RKO (cell line): ENCODE measurements around the gene CASTOR1.
A peak's percentile ranks its signal among the peaks of the same experiment; 100 is the strongest.

Experiments
- DNase-seq: peaks from one replicate; pipeline ENCODE4 v3.0.0-alpha.2; 2016; ENCODE audit warnings: low spot score

Gene CASTOR1

DNA sequence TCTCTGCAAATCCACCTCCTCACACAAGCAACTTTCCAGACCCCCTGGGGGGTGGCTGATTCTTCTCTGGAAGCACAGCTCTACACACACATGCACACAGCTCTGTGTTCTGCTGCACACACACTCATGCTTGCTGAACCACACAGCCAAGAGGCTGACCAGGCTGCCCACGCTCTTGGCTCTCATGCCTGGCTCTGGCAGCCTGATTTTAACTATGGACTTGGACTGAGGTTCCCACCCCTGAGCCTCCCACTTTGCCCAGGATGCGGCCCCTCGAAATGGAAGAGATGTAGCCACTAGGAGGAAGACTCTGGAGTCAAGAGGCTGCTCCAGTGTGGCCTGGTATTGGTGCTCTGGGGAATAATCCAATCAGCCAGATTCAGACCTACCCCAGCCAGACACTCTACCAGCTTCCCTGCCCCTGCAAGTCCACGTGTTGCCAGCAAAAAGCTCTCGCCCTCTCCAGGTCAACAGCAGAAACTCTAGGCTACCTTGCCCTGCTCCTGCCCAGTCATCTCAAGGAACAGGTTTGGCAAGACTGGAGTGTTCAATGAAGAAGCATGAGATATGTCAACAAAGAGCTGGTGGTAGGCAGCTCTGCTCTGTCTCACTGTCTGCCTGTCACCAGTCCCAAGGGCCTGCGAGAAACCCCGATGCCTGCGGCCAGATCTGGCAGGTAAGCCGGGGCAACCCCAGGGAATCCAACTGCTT lies 8.8 kb upstream of the CASTOR1 start:
- DNase-seq, result no peak

- no peak for DNase-seq
These were observed 8.1 kb upstream of the CASTOR1 start for GRCh38 chr22:30297276-30297990.

- no peak for DNase-seq
These were observed 7.5 kb upstream of the CASTOR1 start for GRCh38 chr22:30296833-30297232.

DNA sequence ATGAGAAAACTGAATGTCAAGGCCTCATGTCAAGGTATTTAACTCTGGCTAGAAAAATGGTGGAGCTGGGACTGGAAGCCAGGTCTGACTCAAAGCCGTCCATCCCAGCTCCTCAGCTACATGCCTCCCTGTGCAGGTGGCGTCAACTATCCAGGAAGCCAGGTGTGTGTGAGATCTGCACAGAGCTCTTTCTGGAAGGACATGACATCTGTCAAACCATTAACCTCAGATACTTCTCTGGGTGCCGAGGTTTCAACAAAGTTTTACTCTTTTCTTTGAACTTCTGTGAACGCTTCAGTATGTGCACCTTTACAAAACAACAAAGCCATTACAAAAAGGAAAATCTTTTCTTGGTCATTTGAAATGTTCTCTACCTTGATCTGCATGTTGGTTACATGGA lies 7.0 kb upstream of the CASTOR1 start:
- no peak for DNase-seq

DNA sequence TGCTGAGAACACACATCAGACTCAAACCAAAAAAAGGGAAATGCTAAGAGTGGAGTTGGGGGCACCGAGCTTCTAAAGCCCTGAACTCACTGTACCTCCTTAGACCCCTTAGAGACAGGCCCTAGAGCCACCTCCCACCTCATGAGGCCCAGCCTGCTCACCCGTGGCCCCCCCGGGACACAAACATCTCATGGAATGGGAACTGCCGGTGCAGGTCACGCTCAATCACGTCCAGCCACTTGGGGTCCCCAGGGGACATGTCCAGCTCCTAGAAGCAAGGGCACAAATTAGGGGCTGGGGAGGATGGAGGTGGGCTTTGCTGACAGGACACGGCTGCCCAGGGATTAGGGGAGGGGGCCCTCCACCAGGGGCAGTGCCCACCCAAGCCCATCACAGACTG lies 6.3 kb upstream of the CASTOR1 start:
- DNase-seq, result no peak

DNA sequence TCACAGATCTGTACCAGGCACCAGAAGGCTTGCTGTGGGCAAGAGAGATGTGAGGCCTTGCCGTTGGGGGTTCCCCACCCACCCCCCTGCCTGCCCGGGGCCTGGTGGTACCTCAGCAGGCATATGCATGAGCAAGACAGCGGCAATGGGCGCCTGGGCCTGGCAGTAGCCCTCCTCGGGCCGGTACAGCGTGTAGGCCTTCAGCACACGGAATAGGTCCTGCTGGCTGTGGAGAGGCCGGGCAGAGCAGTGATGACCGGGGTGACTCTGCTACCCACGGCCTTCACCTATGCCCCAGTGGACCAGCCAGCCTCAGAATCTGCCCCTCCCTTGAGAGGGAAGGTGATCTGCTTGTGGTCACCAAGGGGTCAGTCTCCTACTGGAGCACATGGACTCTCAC lies 5.5 kb upstream of the CASTOR1 start:
- no peak for DNase-seq

- no peak for DNase-seq
These were observed 4.8 kb upstream of the CASTOR1 start for GRCh38 chr22:30294066-30294465.

DNA sequence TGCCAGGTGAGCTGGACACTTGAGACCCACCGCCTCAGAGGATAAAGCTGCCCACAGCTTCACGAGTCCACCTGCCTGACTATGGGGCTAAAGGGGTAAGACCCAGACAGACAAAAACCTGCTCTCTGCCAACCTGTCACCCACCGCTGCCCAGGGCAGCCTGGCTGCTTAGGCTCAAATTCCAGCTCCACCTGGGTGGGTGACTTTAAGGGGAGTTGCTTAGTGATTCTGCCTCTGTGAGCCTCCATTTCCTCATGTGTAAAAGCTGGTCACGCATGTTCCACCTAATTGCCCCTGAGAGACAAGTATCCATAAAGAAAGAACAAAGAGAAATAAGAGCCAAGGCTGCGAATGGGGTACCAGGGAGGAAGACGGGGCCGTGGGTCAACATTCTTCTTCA lies 3.7 kb upstream of the CASTOR1 start:
- DNase-seq, result no peak

GRCh38 chr22:30292069-30292970 lies 3.0 kb upstream of the CASTOR1 start:
- no peak for DNase-seq

DNA sequence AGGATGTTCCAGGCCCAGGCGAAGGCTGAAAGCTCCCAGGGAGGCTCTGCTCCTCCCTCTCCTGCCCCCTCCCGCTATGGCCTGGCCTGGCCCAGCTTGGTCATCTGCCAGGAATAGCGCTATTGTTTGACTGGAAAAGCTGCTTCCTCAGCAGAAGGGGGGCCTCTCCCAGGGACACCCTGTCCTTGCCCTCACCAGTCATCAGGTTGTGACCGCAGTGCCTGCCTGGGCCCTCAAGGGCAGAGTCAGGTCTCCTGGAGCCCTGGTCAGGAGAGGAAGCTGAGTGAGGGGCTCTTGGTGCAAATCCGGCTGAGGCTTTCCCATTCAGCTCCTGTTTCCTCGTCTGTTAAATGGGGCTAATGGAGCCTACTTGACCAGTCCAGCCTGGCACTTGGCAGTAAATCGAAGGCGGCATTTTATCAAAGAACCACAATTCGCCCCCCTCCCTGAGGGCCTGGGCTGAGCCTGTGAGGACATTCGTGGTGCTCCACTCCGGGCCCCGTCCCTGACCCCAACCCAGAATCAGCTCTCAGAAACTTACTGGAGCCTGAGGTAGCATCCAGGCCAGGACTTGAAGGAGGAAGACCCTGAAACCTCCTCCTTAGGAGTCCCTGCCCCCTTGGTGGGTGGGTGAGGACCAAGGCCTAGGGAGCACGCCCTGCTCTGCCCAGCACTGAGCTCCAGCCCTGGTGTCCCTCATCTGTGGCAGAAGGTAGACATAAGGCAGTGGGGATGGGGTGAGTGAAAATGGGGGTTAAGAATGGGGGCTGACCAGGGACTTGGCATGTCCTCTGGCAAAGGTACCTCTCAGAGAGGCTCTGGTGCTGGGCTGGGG lies 2.0 kb upstream of the CASTOR1 start:
- peak; percentile 24 for DNase-seq

DNA sequence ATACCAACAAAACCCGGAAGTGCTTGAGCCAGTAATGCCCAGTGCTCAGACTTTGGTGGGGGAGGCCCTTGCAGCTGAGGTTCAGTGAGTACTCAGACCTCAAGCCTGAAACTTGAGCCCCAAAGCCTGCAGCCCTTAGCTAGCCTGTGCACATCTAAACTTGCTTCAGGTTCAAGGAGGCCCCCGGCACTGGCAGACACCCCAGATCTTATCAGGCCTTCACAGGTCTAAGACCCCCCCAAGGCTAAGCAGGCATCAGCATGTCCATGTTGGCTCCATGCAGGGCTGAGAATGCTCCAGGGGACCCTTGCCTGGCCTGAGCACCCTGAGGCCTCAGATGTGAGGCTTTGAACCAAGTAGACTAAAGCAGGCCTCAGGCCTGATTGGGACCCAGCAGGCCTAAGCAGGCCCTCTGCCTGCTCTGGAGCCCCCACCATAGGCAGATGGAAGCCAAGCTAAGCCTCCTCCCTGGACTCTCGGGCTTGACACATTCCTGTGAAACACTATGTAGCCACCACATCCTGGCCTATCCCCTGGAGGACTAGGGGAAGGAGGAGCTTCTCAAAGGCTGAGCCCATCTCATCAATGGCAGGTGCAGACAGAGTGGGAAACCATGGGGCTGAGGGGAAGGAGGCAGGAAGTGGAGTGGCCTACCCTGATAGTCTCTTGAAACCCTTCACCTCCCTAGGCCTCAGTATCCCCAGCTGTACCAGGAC lies 1.2 kb upstream of the CASTOR1 start:
- no peak for DNase-seq

DNA sequence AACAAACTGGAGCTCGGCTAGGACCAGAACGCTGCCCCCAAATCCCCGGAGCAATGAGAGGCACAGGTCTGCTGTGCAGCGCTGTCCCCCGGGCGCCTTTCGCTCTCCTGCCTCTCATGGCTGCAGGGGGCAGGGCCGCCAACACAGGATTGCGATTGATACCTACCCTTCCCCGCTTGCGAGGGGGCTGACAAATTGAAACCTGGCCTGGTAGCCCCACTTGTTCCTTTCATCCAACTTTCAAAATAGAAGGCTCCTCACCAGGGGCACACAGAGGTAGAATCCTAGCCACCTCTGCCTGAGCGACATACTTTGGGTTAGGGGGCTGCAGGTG lies 642 bp upstream of the CASTOR1 start:
- DNase-seq, result no peak

GRCh38 chr22:30288419-30289140 lies 725 bp downstream of the CASTOR1 start:
- DNase-seq, result no peak

GRCh38 chr22:30287648-30288418 lies 1.5 kb downstream of the CASTOR1 start:
- DNase-seq, result peak; percentile 90

DNA sequence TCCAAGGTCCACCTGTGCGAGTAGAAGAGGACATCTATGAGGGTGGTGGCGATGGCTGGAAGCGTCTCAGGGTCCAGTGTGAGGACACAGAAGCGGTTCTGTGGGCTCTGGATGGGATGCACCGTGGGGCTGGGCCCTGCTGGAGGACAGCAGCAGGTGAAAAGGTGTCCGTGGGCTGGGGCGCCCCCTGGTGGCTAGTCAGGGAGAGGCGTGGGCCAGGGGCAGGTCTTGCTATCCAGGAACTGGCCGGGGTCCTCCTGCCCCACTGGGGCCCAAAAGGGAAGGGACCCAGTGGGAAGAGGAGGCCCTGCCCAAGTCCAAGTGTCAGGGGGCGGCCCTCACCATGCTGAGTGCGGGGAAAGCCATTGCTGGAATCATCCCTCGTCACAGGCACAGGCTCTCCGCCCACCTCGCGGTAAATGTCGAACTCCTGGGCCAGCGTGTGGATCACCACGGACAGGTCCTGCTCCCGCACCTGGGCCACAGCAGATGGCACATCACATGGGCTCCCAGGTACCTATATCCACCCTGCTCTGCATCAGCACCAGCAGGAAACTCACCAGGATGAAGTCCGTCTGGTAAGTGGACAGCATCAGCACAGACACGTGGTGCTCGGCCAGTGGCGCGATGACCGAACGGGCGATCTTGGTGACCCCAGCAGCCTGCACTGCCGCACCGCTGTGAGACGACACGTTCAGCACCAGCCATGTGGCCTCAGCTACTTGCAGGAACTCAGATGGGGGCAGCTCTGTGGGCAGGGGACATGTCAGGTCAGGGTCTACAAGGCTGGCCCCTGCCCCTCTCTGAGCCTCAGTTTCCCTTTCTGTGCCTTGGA lies 2.3 kb downstream of the CASTOR1 start:
- peak; percentile 49 for DNase-seq

DNA sequence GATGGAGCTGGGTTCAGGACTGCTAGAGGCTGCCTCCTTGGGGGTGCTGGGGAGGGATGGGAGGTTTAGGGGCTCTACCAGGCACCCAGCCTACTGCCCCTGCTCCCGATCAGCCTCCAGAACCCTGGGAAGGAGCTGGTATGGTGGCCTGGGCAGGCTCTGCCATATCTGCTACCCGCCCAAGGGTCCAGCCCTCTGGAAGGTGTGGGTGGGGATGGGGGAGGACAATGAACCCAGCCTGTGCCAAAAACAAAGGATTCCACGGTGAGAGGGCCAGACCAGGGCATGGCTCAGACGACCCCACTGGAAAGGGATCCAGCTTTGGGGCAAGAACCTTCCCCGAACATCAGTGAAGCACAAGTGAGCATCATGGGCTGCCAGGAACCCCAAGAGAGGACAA lies 3.0 kb downstream of the CASTOR1 start:
- no peak for DNase-seq

DNA sequence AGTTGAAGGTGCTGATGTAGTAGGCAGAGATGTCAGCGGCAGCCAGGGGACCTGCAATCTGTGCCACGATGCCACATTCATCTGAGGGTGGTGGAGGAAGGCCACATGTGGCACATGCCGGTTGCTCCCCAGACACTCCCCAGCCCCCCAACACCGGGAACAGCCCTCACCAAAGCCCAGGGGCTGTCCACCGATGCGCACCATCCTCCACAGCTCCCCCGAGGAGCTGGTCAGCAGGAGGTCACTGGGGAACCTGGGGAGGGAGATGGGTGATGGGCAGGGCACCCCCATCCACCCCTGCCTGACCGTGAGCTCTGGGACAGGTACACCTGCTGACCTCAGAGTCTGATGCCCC lies 3.5 kb downstream of the CASTOR1 start:
- DNase-seq, result no peak

GRCh38 chr22:30285176-30285845 lies 4.0 kb downstream of the CASTOR1 start:
- DNase-seq, result no peak

GRCh38 chr22:30284666-30285065 lies 4.6 kb downstream of the CASTOR1 start:
- DNase-seq, result no peak
